Stomach (tissue), 4 donors: ENCODE measurements around the gene NEMP1.

Source experiments
- POLR2A ChIP-seq, 4 donors: fragments of 450-650 bp; IDR thresholded peaks; one replicate each; pipeline ENCODE4 v1.6.1; 2016; ENCODE audit warnings: antibody characterized with exemption in 4 of 4, control low read depth in 2 of 4, mild to moderate bottlenecking in 1 of 4, moderate library complexity in 1 of 4
- POLR2AphosphoS5 ChIP-seq, 3 donors: sonication (generic); formaldehyde crosslinking; IDR thresholded peaks; one replicate each; pipeline ENCODE4 v1.6.1; 2016; ENCODE audit warnings: antibody characterized with exemption in 3 of 3
- TF ChIP-seq, protein P1 (sequence below), 7 experiments: fragments of 450-650 bp in 4 of 7; fragments of 200-600 bp in 3 of 7; sonication (generic) in 3 of 7; IDR thresholded peaks; one replicate each; pipeline ENCODE4 v1.5.1; 2016 to 2019; ENCODE audit warnings: antibody characterized with exemption in 7 of 7, control low read depth in 2 of 7, mild to moderate bottlenecking in 1 of 7

DNA sequence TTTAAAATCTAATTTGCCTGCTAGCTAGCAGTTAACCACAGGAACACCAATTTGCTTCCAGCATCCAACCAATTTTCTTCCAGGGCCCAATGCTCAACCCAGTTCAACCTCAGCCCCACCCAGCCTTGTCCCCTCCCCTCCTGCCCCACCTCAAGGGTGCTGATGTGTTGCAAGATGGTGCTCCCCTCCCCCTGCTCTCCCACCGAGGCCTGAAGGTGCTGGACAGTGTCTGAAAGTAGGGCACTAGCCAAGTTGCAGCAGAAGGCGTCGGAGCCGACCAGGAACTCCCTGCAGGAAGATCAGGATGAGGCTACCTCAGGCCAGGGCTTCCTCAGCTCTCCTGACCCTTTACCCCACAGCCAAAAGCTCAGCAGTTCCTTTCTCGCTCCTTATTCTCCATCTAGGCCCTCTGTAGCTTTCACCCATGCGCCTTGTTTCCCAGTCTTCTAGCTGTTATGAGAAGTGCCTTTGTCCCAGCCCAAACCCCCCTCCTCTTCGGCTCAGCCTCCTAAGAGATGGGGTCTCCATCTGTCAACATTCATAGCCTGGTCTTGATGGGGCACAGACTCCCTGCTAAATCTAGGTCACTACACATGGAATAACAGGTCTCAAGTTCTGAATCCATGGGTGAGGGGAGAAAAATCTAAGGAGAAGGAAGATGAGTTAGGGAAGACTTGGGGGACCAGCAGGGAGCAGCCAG, 29.0 kb upstream of the NEMP1 start:
- TF ChIP-seq POLR2A (IDR thresholded peaks at IDR 0.05) (no peak), POLR2AphosphoS5 (IDR thresholded peaks at IDR 0.05) (no peak)
- TF ChIP-seq, protein P1, sequence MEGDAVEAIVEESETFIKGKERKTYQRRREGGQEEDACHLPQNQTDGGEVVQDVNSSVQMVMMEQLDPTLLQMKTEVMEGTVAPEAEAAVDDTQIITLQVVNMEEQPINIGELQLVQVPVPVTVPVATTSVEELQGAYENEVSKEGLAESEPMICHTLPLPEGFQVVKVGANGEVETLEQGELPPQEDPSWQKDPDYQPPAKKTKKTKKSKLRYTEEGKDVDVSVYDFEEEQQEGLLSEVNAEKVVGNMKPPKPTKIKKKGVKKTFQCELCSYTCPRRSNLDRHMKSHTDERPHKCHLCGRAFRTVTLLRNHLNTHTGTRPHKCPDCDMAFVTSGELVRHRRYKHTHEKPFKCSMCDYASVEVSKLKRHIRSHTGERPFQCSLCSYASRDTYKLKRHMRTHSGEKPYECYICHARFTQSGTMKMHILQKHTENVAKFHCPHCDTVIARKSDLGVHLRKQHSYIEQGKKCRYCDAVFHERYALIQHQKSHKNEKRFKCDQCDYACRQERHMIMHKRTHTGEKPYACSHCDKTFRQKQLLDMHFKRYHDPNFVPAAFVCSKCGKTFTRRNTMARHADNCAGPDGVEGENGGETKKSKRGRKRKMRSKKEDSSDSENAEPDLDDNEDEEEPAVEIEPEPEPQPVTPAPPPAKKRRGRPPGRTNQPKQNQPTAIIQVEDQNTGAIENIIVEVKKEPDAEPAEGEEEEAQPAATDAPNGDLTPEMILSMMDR (IDR thresholded peaks at IDR 0.05) = no peak
